Neural cell (in vitro differentiated cells): ENCODE measurements around the gene USP17L20.
"Not testable (repeated sequence)": the region's sequence is repeated elsewhere in the genome, so short reads cannot be mapped to it uniquely, and the experiment has no call there.

Experiments
- CTCF ChIP-seq: fragments of 450-650 bp; IDR thresholded peaks from 2 replicates; pipeline ENCODE4 v1.5.1; 2014; ENCODE audit warnings: antibody characterized with exemption, mild to moderate bottlenecking, moderate library complexity; ENCODE audit not compliant: poor library complexity, severe bottlenecking
- EP300 ChIP-seq: fragments of 450-650 bp; conservative IDR thresholded peaks from 2 replicates; pipeline ENCODE4 v1.6.1; 2014; ENCODE audit warnings: antibody characterized with exemption, mild to moderate bottlenecking, moderate library complexity; ENCODE audit not compliant: poor library complexity, severe bottlenecking
- RAD21 ChIP-seq: fragments of 450-650 bp; conservative IDR thresholded peaks from 2 replicates; pipeline ENCODE4 v1.6.1; 2014; ENCODE audit warnings: antibody characterized with exemption, mild to moderate bottlenecking, moderate library complexity
- REST ChIP-seq: IDR thresholded peaks from 2 replicates; pipeline ENCODE4 v1.6.1; 2012; ENCODE audit warnings: borderline replicate concordance
- TAF1 ChIP-seq: IDR thresholded peaks from 2 replicates; pipeline ENCODE4 v1.6.1; 2012; ENCODE audit warnings: low read depth

GRCh38 chr4:9262572-9262971 lies 4.6 kb downstream of the USP17L20 start, which contains the start of gene USP17L21:
- not testable (repeated sequence) for TF ChIP-seq TAF1, EP300, CTCF, RAD21, REST
